Measurements from ENCODE around the gene MMP13. TPM values are rescaled to one million over a fixed set of nuclear protein-coding genes. Genes with fewer than 3 reads are reported as not detected.

The MMP13 gene
- total and polyA plus RNA-seq, 2 donors (not counting 1 experiment from before 2014, with no cell fraction given): not detected

DNA sequence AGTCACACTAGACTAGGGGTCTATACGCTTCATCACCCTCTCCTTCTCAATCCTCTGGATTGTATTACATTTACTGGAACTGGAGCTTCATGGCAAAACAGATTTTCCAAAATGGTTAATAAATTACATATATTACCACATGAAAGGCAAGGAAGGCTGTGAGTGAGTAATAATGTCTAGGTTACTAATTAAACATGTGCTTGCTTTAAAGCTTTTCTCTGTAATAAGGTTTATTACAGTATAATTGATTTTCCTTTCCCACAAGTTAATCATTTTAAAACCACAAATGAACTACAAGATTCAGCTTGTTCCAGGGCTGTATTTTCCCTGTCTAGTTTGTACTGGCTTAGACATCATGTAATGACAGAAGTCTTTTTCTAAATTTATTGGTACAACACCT, 25.6 kb downstream of the MMP13 start:
- ChIA-PET POLR2A (no interaction called here), CTCF (interaction anchor here (2.8 kb wide), 1 partner anchor 11 kb away, joined by 21 read pairs; no protein-coding TSS in a partner anchor)
- Histone ChIP-seq H3K4me2 (replicated peaks; ENCODE audit: low read depth, low read length, poor library complexity, severe bottlenecking) (no peak overlapping the region), H3K27ac (ENCODE audit: low read length in 2 of 2) (no peak overlapping the region), H3K79me2 (ENCODE audit: control insufficient read depth, insufficient read depth, low read length) (no peaks in the 10 kb centered on the region), H2AFZ (ENCODE audit: insufficient read depth, low read depth, low read length, poor library complexity, severe bottlenecking) (no peak overlapping the region), H3K36me3 (replicated peaks in 1 of 2; ENCODE audit: control extremely low read depth in 1 of 2, control insufficient read depth in 1 of 2, extremely low read depth in 1 of 2, insufficient read depth in 2 of 2, low read length in 1 of 2) (no peaks in the 10 kb centered on the region), H3K4me1 (ENCODE audit: control insufficient read depth in 2 of 2, insufficient read depth in 2 of 2, low read length in 2 of 2) (peaks cover 0 to 3% of the 10 kb centered on the region in 2 donors), H3K9ac (ENCODE audit: low read length) (no peak overlapping the region), H3K9me3 (ENCODE audit: control extremely low read depth in 1 of 3, control insufficient read depth in 2 of 3, insufficient read depth in 1 of 3, low read length in 2 of 3) (no peaks in the 10 kb centered on the region), H4K20me1 (ENCODE audit: control insufficient read depth, insufficient read depth, low read length, poor library complexity, severe bottlenecking) (no peaks in the 10 kb centered on the region), H3K4me3 (ENCODE audit: control extremely low read depth in 1 of 5, extremely low read depth in 1 of 5, insufficient read depth in 1 of 5, low read depth in 2 of 5, low read length in 4 of 5) (no peak overlapping the region), H3K27me3 (replicated peaks in 1 of 4; ENCODE audit: control extremely low read depth in 1 of 4, control insufficient read depth in 3 of 4, insufficient read depth in 4 of 4, low read length in 3 of 4) (peaks cover 0 to 4% (median 2%) of the 10 kb centered on the region in 4 experiments)
- DNase-seq (no peak), ATAC-seq (ENCODE audit: low read depth) (no peak)
- no peak overlapping the region for H3K4me3 Mint-ChIP-seq
- H3K9me3 Mint-ChIP-seq (ENCODE audit: insufficient read depth): no peaks in the 10 kb centered on the region
- H3K27ac Mint-ChIP-seq: no peak overlapping the region
- peaks cover 5% of the 10 kb centered on the region for H3K27me3 Mint-ChIP-seq
- TF ChIP-seq EZH2 (IDR thresholded peaks at IDR 0.05; ENCODE audit: borderline replicate concordance, insufficient read depth, low read depth, low read length, poor library complexity, severe bottlenecking): no peak
- TF ChIP-seq, protein P1, sequence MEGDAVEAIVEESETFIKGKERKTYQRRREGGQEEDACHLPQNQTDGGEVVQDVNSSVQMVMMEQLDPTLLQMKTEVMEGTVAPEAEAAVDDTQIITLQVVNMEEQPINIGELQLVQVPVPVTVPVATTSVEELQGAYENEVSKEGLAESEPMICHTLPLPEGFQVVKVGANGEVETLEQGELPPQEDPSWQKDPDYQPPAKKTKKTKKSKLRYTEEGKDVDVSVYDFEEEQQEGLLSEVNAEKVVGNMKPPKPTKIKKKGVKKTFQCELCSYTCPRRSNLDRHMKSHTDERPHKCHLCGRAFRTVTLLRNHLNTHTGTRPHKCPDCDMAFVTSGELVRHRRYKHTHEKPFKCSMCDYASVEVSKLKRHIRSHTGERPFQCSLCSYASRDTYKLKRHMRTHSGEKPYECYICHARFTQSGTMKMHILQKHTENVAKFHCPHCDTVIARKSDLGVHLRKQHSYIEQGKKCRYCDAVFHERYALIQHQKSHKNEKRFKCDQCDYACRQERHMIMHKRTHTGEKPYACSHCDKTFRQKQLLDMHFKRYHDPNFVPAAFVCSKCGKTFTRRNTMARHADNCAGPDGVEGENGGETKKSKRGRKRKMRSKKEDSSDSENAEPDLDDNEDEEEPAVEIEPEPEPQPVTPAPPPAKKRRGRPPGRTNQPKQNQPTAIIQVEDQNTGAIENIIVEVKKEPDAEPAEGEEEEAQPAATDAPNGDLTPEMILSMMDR (IDR thresholded peaks at IDR 0.05): no peak
- WGBS (ENCODE audit: insufficient coverage): no CpG with 5 or more reads among the region's 1 CpG
- intact Hi-C loops (cut with micrococcal nuclease): no loop called here
- peaks cover 1% of the 10 kb centered on the region for H3K4me1 Mint-ChIP-seq

DNA sequence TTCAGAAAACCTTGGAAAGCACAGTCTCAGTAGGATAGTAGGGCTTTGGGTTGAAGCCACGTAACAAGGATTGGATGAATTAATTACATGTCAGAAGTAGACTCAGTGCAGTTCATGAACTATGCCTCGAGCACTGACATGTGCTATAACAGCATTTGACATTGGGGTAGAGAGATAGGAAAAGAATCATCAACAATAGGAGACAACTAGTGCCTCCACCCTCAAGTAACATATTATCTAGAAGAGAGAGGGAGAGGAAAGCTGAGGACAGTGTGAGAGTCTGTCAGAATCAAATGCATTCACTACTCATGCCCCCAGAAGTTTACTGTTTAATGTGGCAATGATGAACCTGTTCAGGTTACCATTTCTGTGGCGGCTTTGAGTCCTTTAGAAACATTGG, 26.4 kb downstream of the MMP13 start:
- no peak for ATAC-seq (ENCODE audit: low read depth)
- CTCF ChIA-PET: interaction anchor here (2.8 kb wide), 1 partner anchor 11 kb away, joined by 21 read pairs; no protein-coding TSS in a partner anchor
- H3K79me2 ChIP-seq (ENCODE audit: control insufficient read depth, insufficient read depth, low read length): no peaks in the 10 kb centered on the region
- H3K4me2 ChIP-seq (replicated peaks; ENCODE audit: low read depth, low read length, poor library complexity, severe bottlenecking): no peak overlapping the region
- POLR2A ChIA-PET: no interaction called here
- H3K9me3 ChIP-seq (ENCODE audit: control extremely low read depth in 1 of 3, control insufficient read depth in 2 of 3, insufficient read depth in 1 of 3, low read length in 2 of 3): no peaks in the 10 kb centered on the region
- H3K9ac ChIP-seq (ENCODE audit: low read length): no peak overlapping the region
- intact Hi-C loops (cut with micrococcal nuclease): no loop called here
- peaks cover 2% of the 10 kb centered on the region for H3K4me1 Mint-ChIP-seq
- H3K27ac Mint-ChIP-seq: no peak overlapping the region
- peaks cover 0 to 4% (median 2%) of the 10 kb centered on the region in 4 experiments for H3K27me3 ChIP-seq (replicated peaks in 1 of 4; ENCODE audit: control extremely low read depth in 1 of 4, control insufficient read depth in 3 of 4, insufficient read depth in 4 of 4, low read length in 3 of 4)
- no peak overlapping the region for H3K4me3 ChIP-seq (ENCODE audit: control extremely low read depth in 1 of 5, extremely low read depth in 1 of 5, insufficient read depth in 1 of 5, low read depth in 2 of 5, low read length in 4 of 5)
- no peak for TF ChIP-seq EZH2 (IDR thresholded peaks at IDR 0.05; ENCODE audit: borderline replicate concordance, insufficient read depth, low read depth, low read length, poor library complexity, severe bottlenecking)
- TF ChIP-seq, protein P1 (IDR thresholded peaks at IDR 0.05): no peak
- peaks cover 0 to 5% of the 10 kb centered on the region in 2 donors for H3K4me1 ChIP-seq (ENCODE audit: control insufficient read depth in 2 of 2, insufficient read depth in 2 of 2, low read length in 2 of 2)
- peaks cover 10% of the 10 kb centered on the region for H3K27me3 Mint-ChIP-seq
- no peaks in the 10 kb centered on the region for H3K9me3 Mint-ChIP-seq (ENCODE audit: insufficient read depth)
- no peak for DNase-seq
- 100% methylated on average over 1 of the region's 3 CpGs for WGBS (ENCODE audit: insufficient coverage)
- H3K36me3 ChIP-seq (replicated peaks in 1 of 2; ENCODE audit: control extremely low read depth in 1 of 2, control insufficient read depth in 1 of 2, extremely low read depth in 1 of 2, insufficient read depth in 2 of 2, low read length in 1 of 2): no peaks in the 10 kb centered on the region
- no peaks in the 10 kb centered on the region for H4K20me1 ChIP-seq (ENCODE audit: control insufficient read depth, insufficient read depth, low read length, poor library complexity, severe bottlenecking)
- H3K4me3 Mint-ChIP-seq: no peak overlapping the region
- H3K27ac ChIP-seq (ENCODE audit: low read length in 2 of 2): no peak overlapping the region
- no peak overlapping the region for H2AFZ ChIP-seq (ENCODE audit: insufficient read depth, low read depth, low read length, poor library complexity, severe bottlenecking)

All from B cell (primary cell).